Glomerular visceral epithelial cell (primary cell): ENCODE results near the gene FAM168A.
"Not testable (repeated sequence)": the region's sequence is repeated elsewhere in the genome, so short reads cannot be mapped to it uniquely, and the experiment has no call there.

Experiments used
- DNase-seq: peaks from one replicate; pipeline ENCODE4 v3.0.0-alpha.2; 2016; ENCODE audit errors: extremely low spot score

Gene FAM168A

GRCh38 chr11:73596547-73596946 lies 1.4 kb downstream of the FAM168A start:
- DNase-seq, result no peak

GRCh38 chr11:73592640-73593039 lies 5.3 kb downstream of the FAM168A start:
- no peak for DNase-seq

- DNase-seq, result no peak
Observed at GRCh38 chr11:73591743-73592142, 6.2 kb downstream of the FAM168A start.

GRCh38 chr11:73590991-73591390 lies 6.9 kb downstream of the FAM168A start:
- DNase-seq, result no peak

GRCh38 chr11:73586791-73587190 lies 11.1 kb downstream of the FAM168A start:
- no peak for DNase-seq

- DNase-seq, result no peak
Observed at GRCh38 chr11:73585834-73586575, 11.9 kb downstream of the FAM168A start.

- no peak for DNase-seq
Observed at GRCh38 chr11:73584831-73585230, 13.1 kb downstream of the FAM168A start.

- DNase-seq, result no peak
Observed at GRCh38 chr11:73582653-73583052, 15.3 kb downstream of the FAM168A start.

GRCh38 chr11:73580749-73581148 lies 17.2 kb downstream of the FAM168A start:
- DNase-seq, result not testable (repeated sequence)

GRCh38 chr11:73579641-73580434 lies 18.1 kb downstream of the FAM168A start:
- no peak for DNase-seq

- no peak for DNase-seq
Observed at GRCh38 chr11:73578592-73579185, 19.2 kb downstream of the FAM168A start.

GRCh38 chr11:73577496-73577917 lies 20.4 kb downstream of the FAM168A start:
- no peak for DNase-seq

- no peak for DNase-seq
Observed at GRCh38 chr11:73576185-73576614, 21.7 kb downstream of the FAM168A start.

- not testable (repeated sequence) for DNase-seq
Observed at GRCh38 chr11:73571982-73572381, 25.9 kb downstream of the FAM168A start.

GRCh38 chr11:73570415-73571114 lies 27.3 kb downstream of the FAM168A start:
- peak; percentile 77 for DNase-seq

GRCh38 chr11:73566977-73567755 lies 30.7 kb downstream of the FAM168A start:
- no peak for DNase-seq

- no peak for DNase-seq
Observed at GRCh38 chr11:73566422-73566821, 31.5 kb downstream of the FAM168A start.

GRCh38 chr11:73565804-73566203 lies 32.1 kb downstream of the FAM168A start:
- DNase-seq, result no peak

- no peak for DNase-seq
Observed at GRCh38 chr11:73564903-73565302, 33.0 kb downstream of the FAM168A start.

GRCh38 chr11:73563539-73564200 lies 34.2 kb downstream of the FAM168A start:
- DNase-seq, result no peak

GRCh38 chr11:73559743-73560142 lies 38.2 kb downstream of the FAM168A start:
- no peak for DNase-seq
